ENCODE results near the gene SPDYE1. TPM values are rescaled to one million over a fixed set of nuclear protein-coding genes. Genes with fewer than 3 reads are reported as not detected.

The SPDYE1 gene
- total RNA-seq, 1 donor from 2014 or later: not detected

- no peak overlapping the region for H3K4me3 ChIP-seq
- intact Hi-C loops (cut with DNase I): no loop called here
- DNase-seq (ENCODE audit: extremely low spot score in 2 of 2): no peak
- TF ChIP-seq POLR2AphosphoS5 (IDR thresholded peaks at IDR 0.05; ENCODE audit: insufficient read depth in 1 of 2, low read depth in 1 of 2) (no peak), CTCF (IDR thresholded peaks at IDR 0.05) (no peak), POLR2A (IDR thresholded peaks at IDR 0.05) (no peak)
- peaks cover 10% of the 10 kb centered on the region for H3K4me1 ChIP-seq
- peaks cover 6 to 89% of the 10 kb centered on the region in 2 donors for H3K36me3 ChIP-seq
- no peaks in the 10 kb centered on the region for H3K27me3 ChIP-seq
- H3K27ac ChIP-seq: no peak overlapping the region
- no peaks in the 10 kb centered on the region for H3K9me3 ChIP-seq
Measured at GRCh38 chr7:44056681-44057080, 59.0 kb downstream of the SPDYE1 start.

- TF ChIP-seq POLR2AphosphoS5 (IDR thresholded peaks at IDR 0.05; ENCODE audit: insufficient read depth in 1 of 2, low read depth in 1 of 2): no peak
- no peak for TF ChIP-seq CTCF (IDR thresholded peaks at IDR 0.05)
- no peak for TF ChIP-seq POLR2A (IDR thresholded peaks at IDR 0.05)
- no peaks in the 10 kb centered on the region for H3K27me3 ChIP-seq
- H3K27ac ChIP-seq: no peak overlapping the region
- H3K9me3 ChIP-seq: no peaks in the 10 kb centered on the region
- peaks cover 4% of the 10 kb centered on the region for H3K4me1 ChIP-seq
- no peak overlapping the region for H3K4me3 ChIP-seq
- peaks cover 6 to 90% of the 10 kb centered on the region in 2 donors for H3K36me3 ChIP-seq
- intact Hi-C loops (cut with DNase I): no loop called here
- DNase-seq (ENCODE audit: extremely low spot score in 2 of 2): no peak
Measured at GRCh38 chr7:44057181-44057848, 59.6 kb downstream of the SPDYE1 start.

GRCh38 chr7:44057849-44058758, 60.4 kb downstream of the SPDYE1 start:
- Histone ChIP-seq H3K27me3 (no peaks in the 10 kb centered on the region), H3K9me3 (no peaks in the 10 kb centered on the region), H3K4me3 (no peak overlapping the region), H3K27ac (no peak overlapping the region), H3K36me3 (peaks cover 6 to 82% of the 10 kb centered on the region in 2 donors), H3K4me1 (no peaks in the 10 kb centered on the region)
- TF ChIP-seq CTCF (IDR thresholded peaks at IDR 0.05): no peak
- TF ChIP-seq POLR2AphosphoS5 (IDR thresholded peaks at IDR 0.05; ENCODE audit: insufficient read depth in 1 of 2, low read depth in 1 of 2): peak; percentile 30 to 49
- intact Hi-C loops (cut with DNase I): no loop called here
- no peak for DNase-seq (ENCODE audit: extremely low spot score in 2 of 2)

GRCh38 chr7:44058759-44059218, 61.1 kb downstream of the SPDYE1 start:
- no peak for DNase-seq (ENCODE audit: extremely low spot score in 2 of 2)
- Histone ChIP-seq H3K4me1 (no peaks in the 10 kb centered on the region), H3K4me3 (no peak overlapping the region), H3K27me3 (no peaks in the 10 kb centered on the region), H3K9me3 (no peaks in the 10 kb centered on the region), H3K27ac (no peak overlapping the region), H3K36me3 (peaks cover 6 to 75% of the 10 kb centered on the region in 2 donors)
- intact Hi-C loops (cut with DNase I): no loop called here
- TF ChIP-seq CTCF (IDR thresholded peaks at IDR 0.05) (no peak), POLR2AphosphoS5 (IDR thresholded peaks at IDR 0.05; ENCODE audit: insufficient read depth in 1 of 2, low read depth in 1 of 2) (no peak), POLR2A (IDR thresholded peaks at IDR 0.05) (no peak)

All from vagina (tissue), 2 donors.